RWPE2 (cell line): ENCODE results near the gene UBE2L5.
A peak's percentile ranks its signal among the peaks of the same experiment; 100 is the strongest.

ENCODE experiments used
- ATAC-seq: fragments of 200-7000 bp; cut with Tn5 transposase; 3 replicates; pipeline ENCODE4 v1.9.1; 2021; ENCODE audit warnings: low read depth
- DNase-seq: peaks from one replicate; pipeline ENCODE4 v3.0.0-alpha.2; 2020; ENCODE audit warnings: low spot score
- H3K27ac ChIP-seq: fragments of 450-650 bp; 2 replicates; pipeline ENCODE4 v1.5.1; 2017; ENCODE audit warnings: mild to moderate bottlenecking; ENCODE audit not compliant: poor library complexity, severe bottlenecking
- H3K27me3 ChIP-seq: fragments of 250-450 bp; sonication (Bioruptor Pico); 2 replicates; pipeline ENCODE4 v1.5.1; 2021; ENCODE audit warnings: mild to moderate bottlenecking, moderate library complexity; ENCODE audit not compliant: insufficient read depth, poor library complexity, severe bottlenecking
- H3K36me3 ChIP-seq: fragments of 250-450 bp; sonication (Bioruptor Pico); 2 replicates; pipeline ENCODE4 v1.5.1; 2020; ENCODE audit warnings: low read depth, mild to moderate bottlenecking, moderate library complexity
- H3K4me1 ChIP-seq: fragments of 250-450 bp; sonication (Bioruptor Pico); 2 replicates; pipeline ENCODE4 v1.5.1; 2021; ENCODE audit warnings: mild to moderate bottlenecking, moderate library complexity; ENCODE audit not compliant: insufficient read depth, poor library complexity, severe bottlenecking
- H3K4me3 ChIP-seq: fragments of 250-450 bp; sonication (Bioruptor Pico); 2 replicates; pipeline ENCODE4 v1.5.1; 2021; ENCODE audit warnings: mild to moderate bottlenecking, moderate library complexity; ENCODE audit not compliant: severe bottlenecking
- H3K9me3 ChIP-seq: fragments of 250-450 bp; sonication (Bioruptor Pico); 2 replicates; pipeline ENCODE4 v1.5.1; 2021; ENCODE audit warnings: mild to moderate bottlenecking, moderate library complexity; ENCODE audit not compliant: severe bottlenecking
- CTCF ChIP-seq: fragments of 450-650 bp; IDR thresholded peaks from one replicate; pipeline ENCODE4 v1.5.1; 2017; ENCODE audit warnings: mild to moderate bottlenecking, moderate library complexity; ENCODE audit not compliant: poor library complexity, severe bottlenecking

Gene UBE2L5

GRCh38 chr13:30463787-30464495, 41.6 kb downstream of the UBE2L5 start:
- Histone ChIP-seq H3K27me3 (no peaks in the 10 kb centered on the region), H3K4me1 (peaks cover 21% of the 10 kb centered on the region), H3K4me3 (peak overlapping the region; percentile 53), H3K27ac (peak overlapping the region; percentile 87), H3K9me3 (no peaks in the 10 kb centered on the region), H3K36me3 (peaks cover 39% of the 10 kb centered on the region)
- ATAC-seq: no peak
- no peak for DNase-seq
- TF ChIP-seq CTCF: no peak

- H3K4me1 ChIP-seq: peaks cover 21% of the 10 kb centered on the region
- ATAC-seq (peak; percentile 3; the same call in 1 of the 3 replicates), DNase-seq (no peak)
- peak overlapping the region; percentile 53 for H3K4me3 ChIP-seq
- H3K36me3 ChIP-seq: peaks cover 32% of the 10 kb centered on the region
- H3K9me3 ChIP-seq: no peaks in the 10 kb centered on the region
- no peak for TF ChIP-seq CTCF
- H3K27ac ChIP-seq: peak overlapping the region; percentile 87
- no peaks in the 10 kb centered on the region for H3K27me3 ChIP-seq
Observed at GRCh38 chr13:30464496-30465342, 42.4 kb downstream of the UBE2L5 start.

GRCh38 chr13:30465343-30465592, 43.0 kb downstream of the UBE2L5 start:
- H3K27ac ChIP-seq: peak overlapping the region; percentile 87
- DNase-seq (no peak), ATAC-seq (no peak)
- peak overlapping the region; percentile 99 for H3K4me3 ChIP-seq
- no peaks in the 10 kb centered on the region for H3K27me3 ChIP-seq
- no peak for TF ChIP-seq CTCF
- peaks cover 21% of the 10 kb centered on the region for H3K4me1 ChIP-seq
- peaks cover 28% of the 10 kb centered on the region for H3K36me3 ChIP-seq
- no peaks in the 10 kb centered on the region for H3K9me3 ChIP-seq

GRCh38 chr13:30465593-30466357, 43.5 kb downstream of the UBE2L5 start, which contains the start of gene HMGB1:
Gene HMGB1 (minus strand): TSS chr13:30465936. CDS start chr13:30463680, 2,256 bp downstream.
- no peaks in the 10 kb centered on the region for H3K27me3 ChIP-seq
- peaks cover 28% of the 10 kb centered on the region for H3K36me3 ChIP-seq
- peak; percentile 98 for ATAC-seq
- peak; percentile 97 for DNase-seq
- peak within 1 kb of the TSS; percentile 99 for H3K4me3 ChIP-seq
- no peak for TF ChIP-seq CTCF
- no peaks in the 10 kb centered on the region for H3K9me3 ChIP-seq
- peak within 1 kb of the TSS; percentile 87 for H3K27ac ChIP-seq
- peaks cover 21% of the 10 kb centered on the region for H3K4me1 ChIP-seq
